GM12878 (cell line): ENCODE results near the gene BORCS8. TPM values are rescaled to one million over a fixed set of nuclear protein-coding genes. Genes with fewer than 3 reads are reported as not detected.

Experiments used
- BCLAF1 ChIP-seq: fragments of 450-650 bp; IDR thresholded peaks from 2 replicates; pipeline ENCODE4 v1.6.1; 2017; ENCODE audit warnings: antibody characterized with exemption, mild to moderate bottlenecking, moderate library complexity
- ZBTB11 ChIP-seq: fragments of 450-650 bp; formaldehyde crosslinking; IDR thresholded peaks from 2 replicates; pipeline ENCODE4 v1.5.0; 2022; ENCODE audit warnings: mild to moderate bottlenecking, missing genetic modification characterization
- ZBTB4 ChIP-seq: fragments of 450-650 bp; formaldehyde crosslinking; IDR thresholded peaks from 2 replicates; pipeline ENCODE4 v1.4.0; 2022; ENCODE audit warnings: mild to moderate bottlenecking, moderate library complexity
- polyA plus RNA-seq, 11 experiments: library from polyadenylated mRNA; depleted of rRNA in 4 of 11; unstranded in 6 of 11; stranded (reverse) in 5 of 11; fragments of >200 nt; fragmentation: Nextera tagmentation in 4 of 11; fragmentation: Illumina TruSeq in 1 of 11; extraction: Ambion mirVana in 4 of 11; extraction: Trizol in 1 of 11; gene quantifications; 1 replicate in 1 of 11; 2 replicates in 10 of 11; pipeline versions ENCODE4 v1.2.1 to v1.2.3, GENCODE V29; 2011 to 2016; ENCODE audit warnings: inconsistent platforms in 2 of 11, missing spikeins in 2 of 11, low read depth in 1 of 11
- total RNA-seq, 4 experiments: library from RNA; depleted of rRNA in 3 of 4; stranded (reverse); fragments of >200 nt in 3 of 4; fragmentation: Illumina TruSeq in 1 of 4; extraction: Trizol in 1 of 4; gene quantifications; 2 replicates each; pipeline versions ENCODE4 v1.2.1 to v1.2.3, GENCODE V29; 2013 to 2021

The BORCS8 gene
- total and polyA plus RNA-seq, 10 of the 15 experiments (the other 5 are each of a cell fraction or from before 2014, with no cell fraction given), result 3.7 to 40.3 (median 23.4) TPM

- no peak for TF ChIP-seq ZBTB4
- no peak for TF ChIP-seq ZBTB11 (CRISPR knock-in tag)
- no peak for TF ChIP-seq BCLAF1
Measured at GRCh38 chr19:19146865-19147264, 45.1 kb downstream of the BORCS8 start (continued).
